B cell (primary cell): Measurements from ENCODE around the gene HRK. TPM values are rescaled to one million over a fixed set of nuclear protein-coding genes. Genes with fewer than 3 reads are reported as not detected.

Source experiments
- ATAC-seq: fragments of 200-7000 bp; cut with Tn5 transposase; one replicate; pipeline ENCODE4 v1.10.0; 2021; ENCODE audit warnings: low read depth, mild to moderate bottlenecking, moderate number of reproducible peaks, moderate library complexity
- CTCF ChIA-PET: fragments of 350-600 bp; sonication (Branson Sonifier 250); formaldehyde crosslinking; loops from one replicate; lab custom pipeline; 2021; ENCODE audit warnings: antibody characterized with exemption, inconsistent platforms; lab: Charles Lee
- POLR2A ChIA-PET: fragments of 350-600 bp; sonication (Branson Sonifier 250); formaldehyde crosslinking; loops from one replicate; lab custom pipeline; 2021; ENCODE audit warnings: antibody characterized with exemption; lab: Charles Lee
- DNase-seq: peaks from one replicate; pipeline ENCODE4 v3.0.0; 2013
- H2AFZ ChIP-seq: 2 replicates; pipeline ENCODE4 v1.6.1; 2012; ENCODE audit warnings: mild to moderate bottlenecking, low read depth, low read length; ENCODE audit not compliant: insufficient read depth, poor library complexity, severe bottlenecking
- H3K27ac ChIP-seq, 2 donors: 1 replicate in 1 of 2; 2 replicates in 1 of 2; pipeline ENCODE4 v1.5.1; 2012 to 2013; ENCODE audit warnings: low read length in 2 of 2, mild to moderate bottlenecking in 2 of 2, moderate library complexity in 1 of 2
- H3K27me3 ChIP-seq, 4 experiments: fragments of 200-600 bp in 1 of 4; sonication (generic) in 1 of 4; replicated peaks in 1 of 4; 1 replicate in 2 of 4; 2 replicates in 2 of 4; pipeline versions ENCODE4 v1.6.1 to v1.7.0; 2013 to 2016; ENCODE audit warnings: low read length in 3 of 4, mild to moderate bottlenecking in 2 of 4, mixed read lengths in 1 of 4, moderate library complexity in 1 of 4; ENCODE audit not compliant: insufficient read depth in 4 of 4, control insufficient read depth in 3 of 4; ENCODE audit errors: control extremely low read depth in 1 of 4
- H3K36me3 ChIP-seq, 2 experiments: replicated peaks in 1 of 2; 1 replicate in 1 of 2; 2 replicates in 1 of 2; pipeline versions ENCODE4 v1.6.1 to v1.7.1; 2013; ENCODE audit warnings: low read length in 1 of 2; ENCODE audit not compliant: insufficient read depth in 2 of 2, control insufficient read depth in 1 of 2; ENCODE audit errors: control extremely low read depth in 1 of 2, extremely low read depth in 1 of 2
- H3K4me1 ChIP-seq, 2 donors: fragments of 200-600 bp in 1 of 2; sonication (generic) in 1 of 2; 1 replicate in 1 of 2; 2 replicates in 1 of 2; pipeline versions ENCODE4 v1.5.1 to v1.6.1; 2013 to 2017; ENCODE audit warnings: low read length in 2 of 2; ENCODE audit not compliant: control insufficient read depth in 2 of 2, insufficient read depth in 2 of 2
- H3K4me2 ChIP-seq: replicated peaks from 2 replicates; pipeline ENCODE3; 2012; ENCODE audit warnings: mild to moderate bottlenecking, low read depth, low read length; ENCODE audit not compliant: poor library complexity, severe bottlenecking
- H3K4me3 ChIP-seq, 5 experiments: fragments of 200-600 bp in 1 of 5; sonication (generic) in 1 of 5; 1 replicate in 3 of 5; 2 replicates in 2 of 5; pipeline versions ENCODE4 v1.5.1 to v1.7.0; 2011 to 2016; ENCODE audit warnings: low read length in 4 of 5, mild to moderate bottlenecking in 4 of 5, low read depth in 2 of 5, control low read depth in 1 of 5, moderate library complexity in 1 of 5; ENCODE audit not compliant: insufficient read depth in 1 of 5; ENCODE audit errors: control extremely low read depth in 1 of 5, extremely low read depth in 1 of 5
- H3K79me2 ChIP-seq: fragments of 200-600 bp; sonication (generic); one replicate; pipeline ENCODE4 v1.6.0; 2016; ENCODE audit warnings: low read length; ENCODE audit not compliant: control insufficient read depth, insufficient read depth
- H3K9ac ChIP-seq: fragments of 200-600 bp; sonication (generic); 2 replicates; pipeline ENCODE4 v1.6.1; 2017; ENCODE audit warnings: mild to moderate bottlenecking, low read length, moderate library complexity
- H3K9me3 ChIP-seq, 3 donors: one replicate each; pipeline versions ENCODE4 v1.6.1 to v1.7.1; 2013; ENCODE audit warnings: low read length in 2 of 3; ENCODE audit not compliant: control insufficient read depth in 2 of 3, insufficient read depth in 1 of 3; ENCODE audit errors: control extremely low read depth in 1 of 3
- H4K20me1 ChIP-seq: 2 replicates; pipeline ENCODE4 v1.6.0; 2012; ENCODE audit warnings: mild to moderate bottlenecking, low read length; ENCODE audit not compliant: insufficient read depth, control insufficient read depth, poor library complexity, severe bottlenecking
- H3K27ac Mint-ChIP-seq: one replicate; pipeline ENCODE4 v1.8.0; 2021; ENCODE audit warnings: mixed read lengths
- H3K27me3 Mint-ChIP-seq: one replicate; pipeline ENCODE4 v1.8.0; 2021; ENCODE audit warnings: mixed read lengths
- H3K4me1 Mint-ChIP-seq: one replicate; pipeline ENCODE4 v1.8.0; 2021; ENCODE audit warnings: mixed read lengths
- H3K4me3 Mint-ChIP-seq: one replicate; pipeline ENCODE4 v1.8.0; 2021; ENCODE audit warnings: mixed read lengths
- H3K9me3 Mint-ChIP-seq: one replicate; pipeline ENCODE4 v1.8.0; 2022; ENCODE audit warnings: mixed read lengths; ENCODE audit not compliant: insufficient read depth
- CTCF ChIP-seq: fragments of 200-600 bp; IDR thresholded peaks from one replicate; pipeline ENCODE4 v1.8.0; 2022; ENCODE audit warnings: antibody characterized with exemption, mild to moderate bottlenecking
- EZH2 ChIP-seq: IDR thresholded peaks from 2 replicates; pipeline ENCODE4 v1.6.1; 2012; ENCODE audit warnings: borderline replicate concordance, low read depth, mild to moderate bottlenecking, moderate library complexity, low read length; ENCODE audit not compliant: insufficient read depth, poor library complexity, severe bottlenecking
- WGBS: methylation state at CpG from one replicate; pipeline ENCODE4 v1.1.5; 2013; ENCODE audit warnings: missing lambda C conversion rate; ENCODE audit not compliant: insufficient coverage; 5-methylcytosine and 5-hydroxymethylcytosine counted together
- intact Hi-C: fragments of 100-400 bp; cut with micrococcal nuclease; formaldehyde crosslinking; loops from one replicate; pipeline ENCODE4 v1.10.0; 2022
- polyA plus RNA-seq: library from polyadenylated mRNA; depleted of rRNA; stranded (reverse); fragments of >200 nt; gene quantifications from 2 replicates; pipeline ENCODE4 v1.2.3, GENCODE V29; 2012
- total RNA-seq, 2 donors: library from RNA; stranded (reverse); fragments of 120-200 nt in 1 of 2; gene quantifications; 1 replicate in 1 of 2; 2 replicates in 1 of 2; pipeline versions ENCODE4 v1.2.3 to v1.2.4, GENCODE V29; 2013 to 2022

Gene HRK
- total and polyA plus RNA-seq, 2 donors (not counting 1 experiment from before 2014, with no cell fraction given): 1.8 to 45.1 TPM

GRCh38 chr12:116918464-116918863 is 37.2 kb upstream of the HRK start:
- no peak overlapping the region for H3K27ac ChIP-seq
- ChIA-PET POLR2A (no interaction called here), CTCF (interaction anchor here (1.4 kb wide), 1 partner anchor 22 kb away, joined by 4 read pairs; no protein-coding TSS in a partner anchor)
- no peak overlapping the region for H3K4me3 Mint-ChIP-seq
- no peak overlapping the region for H3K9ac ChIP-seq
- WGBS: no CpG with 5 or more reads among the region's 2 CpGs
- no peaks in the 10 kb centered on the region for H3K27me3 Mint-ChIP-seq
- no peaks in the 10 kb centered on the region for H3K9me3 ChIP-seq
- no peak for DNase-seq
- H3K27ac Mint-ChIP-seq: peak overlapping the region; percentile 37
- no peaks in the 10 kb centered on the region for H3K9me3 Mint-ChIP-seq
- H3K27me3 ChIP-seq: no peaks in the 10 kb centered on the region
- intact Hi-C loops: no loop called here
- no peak overlapping the region for H3K4me3 ChIP-seq
- H3K4me1 Mint-ChIP-seq: peaks cover 69% of the 10 kb centered on the region
- H2AFZ ChIP-seq: no peak overlapping the region
- peaks cover 19% of the 10 kb centered on the region for H4K20me1 ChIP-seq
- TF ChIP-seq CTCF: no peak
- no peak for TF ChIP-seq EZH2
- peaks cover 68% of the 10 kb centered on the region for H3K79me2 ChIP-seq
- H3K36me3 ChIP-seq: peaks cover 0 to 2% of the 10 kb centered on the region in 2 experiments
- no peak for ATAC-seq
- peaks cover 28% of the 10 kb centered on the region in 2 donors for H3K4me1 ChIP-seq
- no peak overlapping the region for H3K4me2 ChIP-seq

GRCh38 chr12:116916714-116917114 is 35.5 kb upstream of the HRK start:
- TF ChIP-seq EZH2 (no peak), CTCF (no peak)
- CTCF ChIA-PET: interaction anchor here (1.0 kb wide), 1 partner anchor 35 kb away, joined by 3 read pairs; no protein-coding TSS in a partner anchor
- Histone ChIP-seq H4K20me1 (peaks cover 20% of the 10 kb centered on the region), H2AFZ (no peak overlapping the region), H3K79me2 (peaks cover 73% of the 10 kb centered on the region), H3K4me3 (no peak overlapping the region), H3K9me3 (no peaks in the 10 kb centered on the region), H3K9ac (no peak overlapping the region), H3K4me1 (peaks cover 39% of the 10 kb centered on the region in 2 donors), H3K27ac (no peak overlapping the region), H3K4me2 (no peak overlapping the region), H3K27me3 (no peaks in the 10 kb centered on the region), H3K36me3 (peaks cover 0 to 2% of the 10 kb centered on the region in 2 experiments)
- peaks cover 75% of the 10 kb centered on the region for H3K4me1 Mint-ChIP-seq
- intact Hi-C loops: no loop called here
- H3K4me3 Mint-ChIP-seq: no peak overlapping the region
- H3K27ac Mint-ChIP-seq: peak overlapping the region; percentile 10
- WGBS: 54% methylated on average over 5 of the region's 5 CpGs
- no peaks in the 10 kb centered on the region for H3K27me3 Mint-ChIP-seq
- POLR2A ChIA-PET: interaction anchor here (1.0 kb wide), 1 partner anchor 33 kb away, joined by 3 read pairs; no protein-coding TSS in a partner anchor
- peak; percentile 32 for ATAC-seq
- DNase-seq: no peak
- no peaks in the 10 kb centered on the region for H3K9me3 Mint-ChIP-seq
